Right ventricle myocardium superior (tissue), 1 donor: ENCODE data around the gene ILKAP. TPM values are rescaled to one million over a fixed set of nuclear protein-coding genes. Genes with fewer than 3 reads are reported as not detected.
"Not testable (repeated sequence)": the region's sequence is repeated elsewhere in the genome, so short reads cannot be mapped to it uniquely, and the experiment has no call there.

Experiments used
- ATAC-seq: fragments of 200-7000 bp; cut with Tn5 transposase; one replicate; pipeline ENCODE4 v1.9.1; 2020; ENCODE audit warnings: mild to moderate bottlenecking; ENCODE audit not compliant: poor library complexity
- DNase-seq: peaks from one replicate; pipeline ENCODE4 v3.0.0-alpha.2; 2020
- intact Hi-C: fragments of 100-400 bp; cut with DNase I; formaldehyde crosslinking; loops from one replicate; pipeline ENCODE4 v1.11.2; 2022
- total RNA-seq: library from RNA; stranded (reverse); fragmentation: NEBNext Ultra II Directional; extraction: Animal tissue kit (Norgen Biotek cat#: 25700); gene quantifications from one replicate; pipeline ENCODE4 v1.2.1, GENCODE V29; 2021
- donor health status: DM: no; HTN: yes; CAD: no; lungs with severe emphysema.

Gene ILKAP
- total RNA-seq, 1 donor from 2014 or later: 23.8 TPM

DNA sequence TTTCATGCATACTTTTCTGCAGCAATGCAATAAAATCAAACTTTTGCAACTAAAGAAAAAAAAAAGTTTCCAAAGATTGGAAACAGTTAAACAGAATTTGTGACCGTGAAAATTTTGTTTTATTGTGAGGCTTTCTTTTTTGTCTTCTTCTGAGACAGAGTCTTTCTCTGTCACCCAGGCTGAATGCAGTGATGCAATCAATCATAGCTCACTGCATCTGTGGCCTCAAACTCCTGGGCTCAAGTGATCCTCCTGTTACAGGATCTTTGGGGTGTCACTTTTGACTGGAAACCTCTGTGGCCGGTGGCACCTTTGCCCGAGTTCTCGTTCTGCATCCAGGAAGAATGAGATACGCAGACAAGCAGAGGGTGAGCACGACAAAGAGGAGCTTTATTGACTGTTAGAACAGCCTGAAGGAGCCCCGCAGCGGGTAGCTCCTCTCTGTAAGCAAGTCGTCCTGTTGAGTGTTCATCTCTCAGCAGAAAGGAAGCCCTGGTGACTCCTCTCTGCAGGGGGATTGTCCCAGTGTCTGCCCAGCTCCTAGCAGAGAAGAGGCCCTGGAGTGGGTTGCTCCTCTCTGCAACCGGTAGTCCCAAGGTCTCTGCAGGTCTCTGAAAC lies 16.9 kb upstream of the ILKAP start:
- intact Hi-C loops: no loop called here
- no peak for ATAC-seq
- no peak for DNase-seq

DNA sequence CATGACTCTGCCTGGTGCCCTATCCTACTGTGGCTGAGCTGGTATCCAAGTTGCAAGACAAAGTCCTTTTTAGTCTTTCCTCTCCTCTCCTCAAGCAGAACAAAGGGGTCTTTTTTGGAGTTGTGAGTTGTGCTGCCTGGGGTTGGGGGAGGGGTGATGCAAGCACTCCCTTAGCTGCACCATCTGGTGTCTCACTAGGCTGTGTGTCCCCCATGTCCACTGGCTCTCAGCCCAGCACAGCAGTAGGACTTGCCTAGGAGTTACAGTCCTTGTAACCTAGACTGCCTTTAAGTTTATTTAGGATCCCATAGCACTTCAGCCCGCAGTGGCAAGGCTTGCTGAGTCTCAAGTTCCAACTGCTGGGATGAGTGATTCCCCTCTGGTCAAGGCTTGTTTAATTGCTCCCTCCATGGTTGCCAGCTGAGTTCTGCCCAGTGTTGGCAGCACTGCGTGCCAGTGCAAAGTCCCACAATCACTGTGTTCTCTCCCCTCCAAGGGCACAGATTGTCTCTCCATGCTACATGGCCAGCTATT lies 13.2 kb upstream of the ILKAP start:
- no peak for DNase-seq
- peak; percentile 92 for ATAC-seq
- intact Hi-C loops: no loop called here

DNA sequence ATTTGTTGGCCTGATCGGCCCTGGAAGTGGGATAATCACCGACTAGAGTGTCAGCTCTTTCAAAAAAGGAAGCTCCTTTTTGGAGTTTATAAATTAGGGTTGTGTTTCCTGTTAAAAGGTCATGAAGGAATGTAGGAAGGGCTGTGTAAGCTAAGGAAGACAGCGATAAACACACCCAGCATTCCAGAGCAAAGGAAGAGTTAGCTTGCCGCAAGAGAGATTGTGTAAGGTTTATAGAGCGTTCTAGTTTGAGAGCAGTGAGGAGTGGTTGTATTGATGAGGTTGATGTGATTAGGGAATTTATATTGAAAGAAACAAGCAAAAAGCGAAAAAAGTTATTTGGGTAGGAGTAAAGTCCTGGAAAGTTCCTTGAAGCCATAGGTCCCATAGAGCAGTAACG lies 3.5 kb upstream of the ILKAP start:
- intact Hi-C loops: no loop called here
- DNase-seq (no peak), ATAC-seq (no peak)

DNA sequence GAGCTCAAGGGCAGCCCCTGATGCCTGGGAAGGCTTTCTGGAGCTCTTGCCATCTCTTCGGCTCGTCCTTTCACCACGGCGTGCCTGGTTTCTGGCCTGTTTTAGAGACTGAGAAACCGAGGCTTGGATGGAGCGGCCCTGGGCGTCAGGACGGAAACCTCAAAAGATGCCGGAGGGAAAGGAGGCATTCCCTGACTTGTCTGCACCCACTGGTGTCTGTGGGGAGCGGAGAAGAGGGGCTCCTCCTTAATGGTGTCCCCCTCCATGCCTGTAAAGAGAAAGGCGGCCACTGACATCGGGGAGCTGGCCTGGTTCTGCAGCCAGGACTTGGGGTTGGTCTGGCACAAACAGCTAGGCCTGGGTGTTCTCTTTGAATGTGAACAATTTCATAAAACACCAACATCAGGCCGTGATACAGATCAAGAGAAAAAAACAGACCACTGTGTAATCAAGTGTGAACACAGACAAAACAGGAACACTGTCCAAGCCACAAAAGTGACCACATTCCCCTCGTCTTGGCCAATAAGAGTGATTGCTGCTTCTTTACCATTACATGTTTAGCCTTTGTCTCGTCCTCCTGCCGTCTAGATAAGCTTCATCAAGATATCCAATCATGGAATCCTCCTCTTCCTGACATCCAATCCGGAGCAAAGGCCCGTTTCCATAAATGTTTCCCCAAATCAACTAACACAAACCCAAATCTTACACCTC lies 633 bp upstream of the ILKAP start:
- intact Hi-C loops: no loop called here
- ATAC-seq (peak; percentile 5), DNase-seq (no peak)

DNA sequence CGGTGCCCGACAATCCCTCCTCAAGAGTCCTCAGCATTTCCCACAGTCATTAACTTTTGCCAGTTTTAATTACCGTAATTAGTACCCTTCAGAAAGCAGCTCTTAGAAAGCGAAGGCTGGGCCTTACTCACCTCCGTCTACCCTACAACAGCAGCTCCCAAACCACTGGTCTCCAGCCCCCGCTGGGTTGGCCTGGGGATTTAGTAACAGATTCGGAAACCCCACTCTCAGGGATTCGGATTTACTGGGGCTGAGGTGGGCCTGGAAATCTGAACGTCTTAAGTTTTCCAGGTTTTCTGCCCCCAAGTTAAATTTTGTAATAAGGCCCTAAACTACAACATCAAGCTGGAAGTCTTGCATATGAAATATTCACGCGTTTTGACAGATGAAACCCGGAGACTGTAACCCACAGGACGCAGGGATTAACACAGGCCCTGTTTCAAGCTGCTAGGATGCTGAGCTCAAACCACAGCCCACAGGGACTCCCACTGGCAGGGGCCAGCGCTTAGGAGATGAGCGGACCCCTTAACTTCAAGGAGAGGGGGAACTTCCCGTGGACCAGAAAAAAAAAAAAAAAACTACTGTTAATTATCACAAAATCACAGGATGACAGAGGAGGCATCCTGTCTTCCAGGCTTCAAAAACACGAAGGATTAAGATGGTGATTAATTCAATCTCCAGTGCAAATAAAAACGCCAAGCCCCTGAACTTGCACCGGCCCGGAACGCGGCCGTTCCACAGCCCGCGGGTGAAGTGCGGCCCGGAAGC lies 985 bp downstream of the ILKAP start:
- intact Hi-C loops: no loop called here
- DNase-seq (no peak), ATAC-seq (no peak)

DNA sequence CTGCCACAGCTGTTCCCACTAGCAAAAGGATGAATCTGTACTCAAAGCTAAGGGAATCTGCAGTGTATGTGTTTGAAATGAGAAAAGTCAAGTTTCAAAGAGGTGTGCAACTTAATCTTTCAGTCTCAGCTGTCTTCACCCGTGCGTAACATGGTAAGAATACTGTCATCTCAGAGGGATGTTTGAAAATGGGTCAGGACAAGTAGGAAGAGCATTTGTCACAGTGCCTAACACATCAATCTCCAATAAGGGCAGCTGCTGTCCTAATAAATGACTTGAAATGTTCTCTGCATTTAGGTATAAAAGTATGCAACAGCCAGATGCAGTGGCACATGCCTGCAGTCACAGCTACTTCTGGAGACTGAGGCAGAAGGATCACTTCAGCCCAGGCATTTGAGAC lies 13.1 kb downstream of the ILKAP start:
- no peak for ATAC-seq
- intact Hi-C loops: no loop called here
- no peak for DNase-seq

DNA sequence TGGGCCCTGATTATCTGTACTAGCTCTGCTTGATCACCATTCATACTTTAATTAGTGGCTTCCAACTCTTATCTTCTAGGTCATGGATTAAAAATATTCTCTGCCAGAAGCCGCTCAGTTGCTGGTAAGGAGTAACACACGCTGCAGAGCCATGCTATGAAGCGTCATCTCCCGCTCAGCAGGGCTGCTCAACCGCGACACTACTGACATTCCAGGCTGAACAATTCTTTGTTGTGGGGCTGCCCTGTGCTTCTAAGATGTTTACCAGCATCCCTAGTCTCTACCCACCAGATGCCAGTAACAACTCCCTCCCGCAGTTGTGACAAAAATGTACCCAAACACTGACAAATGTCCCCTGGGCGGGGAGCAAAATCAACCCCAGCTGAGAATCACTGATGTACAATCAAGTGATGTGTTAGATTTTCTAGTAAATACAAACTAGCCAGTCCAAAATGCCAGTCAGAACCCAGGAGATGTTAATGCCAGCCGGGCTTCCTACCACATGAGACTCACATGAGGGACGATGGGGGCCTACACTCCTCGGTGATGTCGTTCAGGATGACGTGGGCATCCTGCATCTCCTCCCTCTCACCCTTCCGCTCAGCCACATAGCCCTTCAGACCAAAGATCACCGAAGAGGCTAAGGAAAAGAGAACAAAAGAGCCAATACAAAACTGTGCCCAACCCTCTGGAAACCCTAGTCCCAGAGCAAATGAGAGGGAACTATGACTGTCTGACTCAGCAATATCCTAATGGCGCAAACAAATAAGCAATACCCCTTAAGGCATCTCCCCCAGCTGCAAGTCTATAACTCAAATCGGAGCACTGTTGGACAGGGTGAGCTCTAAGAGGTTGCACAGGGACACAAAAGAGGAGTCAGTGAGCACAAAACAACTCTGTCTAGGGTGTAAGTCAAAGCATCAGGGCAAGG lies 15.6 kb downstream of the ILKAP start:
- ATAC-seq (peak; percentile 76), DNase-seq (no peak)
- intact Hi-C loops: no loop called here

DNA sequence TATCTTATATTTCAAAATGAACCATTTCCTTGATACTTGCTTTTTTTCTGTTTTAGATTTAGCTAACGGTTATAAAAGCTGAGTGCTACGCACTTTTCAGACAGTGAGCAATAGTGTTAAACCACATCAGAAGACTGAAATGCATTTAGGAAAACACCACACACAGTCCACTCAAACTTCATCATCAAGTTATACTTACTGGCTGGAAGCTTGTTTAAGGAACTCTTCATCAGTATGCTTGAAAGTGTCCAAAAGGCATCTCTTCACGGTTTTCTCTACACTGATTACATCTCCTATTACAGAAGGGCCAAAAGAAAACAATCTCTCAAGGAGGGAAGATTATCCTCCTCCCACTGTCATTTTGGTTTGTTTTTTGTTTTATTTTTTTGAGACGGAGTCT lies 19.7 kb downstream of the ILKAP start:
- DNase-seq: no peak
- ATAC-seq: no peak
- intact Hi-C loops: no loop called here

DNA sequence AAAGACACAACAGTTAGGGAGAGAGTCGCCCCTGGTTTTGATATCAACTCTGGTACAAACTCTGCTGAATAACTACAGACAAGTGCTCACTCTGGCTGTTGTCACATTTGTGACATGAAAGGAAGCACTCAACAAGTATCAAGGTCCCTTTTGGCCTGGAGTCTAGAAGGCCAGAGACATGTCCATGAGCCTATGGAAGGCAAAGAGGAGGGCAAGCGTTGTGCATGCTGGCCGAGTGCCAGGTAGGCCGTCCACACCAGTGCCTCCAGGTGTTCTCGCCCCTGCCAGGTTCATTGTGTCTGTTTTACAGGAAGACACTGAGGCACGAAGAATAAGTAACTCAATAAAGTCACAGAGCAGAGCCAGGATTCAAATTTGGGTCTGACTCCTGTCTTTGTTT lies 21.1 kb downstream of the ILKAP start:
- DNase-seq (no peak), ATAC-seq (no peak)
- intact Hi-C loops: no loop called here

DNA sequence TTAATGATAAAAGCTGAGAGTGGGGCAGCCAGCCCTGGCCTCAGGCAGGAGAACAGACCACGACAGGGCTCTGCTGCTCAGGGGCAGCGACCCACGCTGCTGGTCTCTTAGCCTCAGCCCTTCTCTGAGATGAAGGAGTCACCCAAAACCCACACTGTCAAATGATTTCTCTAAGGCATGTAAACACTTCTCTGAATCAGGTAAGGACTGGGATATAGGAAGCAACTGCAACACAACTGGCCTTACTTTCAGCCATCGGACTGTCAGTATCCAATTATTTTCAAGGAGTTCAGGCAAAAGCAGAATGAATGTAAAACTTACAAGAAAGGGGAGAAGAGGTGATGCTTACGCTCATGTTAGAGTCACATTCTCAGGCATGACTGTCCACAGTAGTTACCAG lies 22.9 kb downstream of the ILKAP start:
- no peak for ATAC-seq
- intact Hi-C loops: no loop called here
- no peak for DNase-seq

DNA sequence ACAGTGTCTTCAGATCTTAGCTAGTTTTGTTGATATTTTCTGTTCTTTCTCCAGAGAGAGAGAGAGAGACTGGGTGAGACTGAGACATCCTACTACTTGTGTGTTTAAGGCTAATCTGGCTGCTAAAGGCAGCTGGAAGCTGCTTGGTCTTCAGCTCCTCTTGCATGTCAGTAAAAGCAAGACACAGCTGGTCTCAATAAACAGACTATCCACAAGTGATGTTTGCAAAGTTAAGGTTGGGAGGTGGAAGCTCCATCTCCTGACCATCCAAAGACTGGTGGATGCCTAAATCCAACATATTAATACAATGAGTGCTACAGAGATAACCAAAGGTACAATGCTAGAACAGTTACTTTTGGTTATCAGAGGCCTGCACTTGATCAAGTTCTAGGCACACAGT lies 26.9 kb downstream of the ILKAP start:
- ATAC-seq (no peak), DNase-seq (no peak)
- intact Hi-C loops: no loop called here

DNA sequence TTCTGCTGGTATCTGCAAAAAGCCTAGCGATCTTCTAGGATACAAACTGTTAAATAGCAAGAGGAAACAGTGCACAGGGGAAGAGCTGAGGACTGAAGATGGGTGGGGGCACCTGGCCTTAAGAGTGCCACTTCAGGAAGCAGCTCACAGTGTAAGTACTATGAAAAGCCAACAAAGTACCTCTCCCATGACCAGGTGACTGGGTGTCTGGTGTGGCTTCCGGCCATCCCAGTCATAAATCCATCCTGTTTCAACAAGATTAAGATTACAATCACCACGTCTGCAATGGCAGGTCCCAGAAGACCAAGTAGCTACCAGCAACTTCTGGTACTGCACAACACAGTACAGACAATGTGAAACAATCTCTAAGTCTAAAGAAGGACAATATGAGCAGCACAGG lies 28.8 kb downstream of the ILKAP start:
- DNase-seq (no peak), ATAC-seq (no peak)
- intact Hi-C loops: no loop called here

DNA sequence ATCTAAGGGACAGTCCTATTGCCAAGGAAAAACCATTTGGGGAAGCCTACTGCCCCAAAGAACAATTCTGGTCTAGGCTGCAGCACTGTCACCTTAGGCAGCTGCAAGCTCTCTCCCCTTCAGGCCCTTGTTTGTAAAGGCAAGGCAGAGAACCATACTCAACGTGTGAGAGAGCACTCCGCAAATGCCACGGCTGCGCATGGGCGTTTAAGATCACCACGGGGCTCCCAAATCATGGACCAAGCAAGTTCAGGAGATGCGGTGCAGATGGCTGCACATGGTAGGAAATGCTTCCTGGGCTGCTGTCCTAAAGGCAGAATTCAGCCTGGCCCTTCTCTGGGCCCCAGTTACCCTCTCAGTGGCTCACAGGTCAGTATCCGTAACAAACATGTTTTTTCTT lies 29.2 kb downstream of the ILKAP start:
- DNase-seq: no peak
- no peak for ATAC-seq
- intact Hi-C loops: no loop called here

DNA sequence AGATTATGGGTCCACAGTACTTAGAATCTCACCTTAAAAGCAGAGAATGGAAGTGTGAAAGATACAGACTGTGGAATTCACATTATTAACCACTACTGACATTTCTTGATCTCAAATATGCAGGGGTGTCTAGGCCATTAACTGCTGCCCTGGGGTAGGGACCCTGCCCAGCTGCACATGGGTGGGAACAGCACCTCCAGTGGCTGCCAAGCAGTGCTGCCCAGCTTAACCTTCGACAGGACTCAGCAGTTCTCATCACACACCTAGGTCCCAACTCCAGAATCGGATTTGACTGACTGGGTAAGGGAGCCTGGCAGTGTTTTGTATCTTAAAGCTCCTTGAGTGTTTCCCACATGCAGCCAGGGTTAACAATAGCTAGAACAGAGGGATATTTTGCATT lies 29.8 kb downstream of the ILKAP start:
- DNase-seq: no peak
- ATAC-seq: no peak
- intact Hi-C loops: no loop called here

DNA sequence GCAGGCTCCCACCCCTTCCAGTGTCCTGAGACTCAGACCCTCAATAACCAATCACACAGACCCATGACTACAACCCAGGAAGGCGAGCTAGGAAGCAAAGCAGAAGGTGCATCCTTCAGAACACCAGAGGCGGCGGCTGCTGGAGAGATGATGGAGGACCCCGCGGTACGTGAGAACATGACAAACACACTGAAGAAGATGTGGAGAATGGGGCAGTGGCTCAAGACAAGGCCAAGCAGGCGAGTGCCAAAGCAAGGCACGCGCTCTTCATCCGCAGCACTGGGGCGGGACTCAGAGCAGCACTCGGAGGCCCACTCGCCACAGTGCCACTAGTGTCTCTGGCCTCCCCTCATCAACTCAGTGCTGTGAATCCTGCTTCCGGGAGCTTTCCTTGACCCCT lies 31.1 kb downstream of the ILKAP start:
- DNase-seq (no peak), ATAC-seq (no peak)
- intact Hi-C loops: no loop called here

DNA sequence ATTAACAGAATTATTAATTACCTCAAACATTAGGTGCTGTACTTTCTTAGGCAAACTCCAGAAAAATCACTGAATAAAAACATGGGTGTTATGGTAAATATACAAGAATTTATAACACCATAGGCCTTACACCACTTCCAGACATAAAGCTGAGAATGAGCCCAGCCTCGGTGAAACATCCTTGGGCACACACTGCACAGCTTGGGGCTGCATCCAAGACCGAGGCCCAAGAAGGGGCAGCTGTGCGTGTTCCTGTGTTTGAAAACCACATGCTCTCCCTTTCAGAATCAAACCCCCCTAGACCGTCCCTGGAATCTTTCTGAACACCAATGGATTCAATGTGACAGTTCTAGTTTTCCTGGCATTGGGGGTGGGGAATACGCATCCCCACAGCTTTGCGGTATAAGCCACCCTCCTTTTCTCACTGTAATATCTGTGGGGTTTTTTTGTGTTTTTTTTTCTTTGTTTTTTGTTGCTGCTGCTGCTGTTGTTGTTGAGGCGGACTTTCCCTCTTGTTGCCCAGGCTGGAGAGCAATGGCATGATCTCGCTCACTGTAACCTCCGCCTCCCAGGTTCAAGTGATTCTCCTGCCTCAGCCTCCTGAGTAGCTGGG lies 31.8 kb downstream of the ILKAP start:
- DNase-seq: no peak
- intact Hi-C loops: no loop called here
- no peak for ATAC-seq

DNA sequence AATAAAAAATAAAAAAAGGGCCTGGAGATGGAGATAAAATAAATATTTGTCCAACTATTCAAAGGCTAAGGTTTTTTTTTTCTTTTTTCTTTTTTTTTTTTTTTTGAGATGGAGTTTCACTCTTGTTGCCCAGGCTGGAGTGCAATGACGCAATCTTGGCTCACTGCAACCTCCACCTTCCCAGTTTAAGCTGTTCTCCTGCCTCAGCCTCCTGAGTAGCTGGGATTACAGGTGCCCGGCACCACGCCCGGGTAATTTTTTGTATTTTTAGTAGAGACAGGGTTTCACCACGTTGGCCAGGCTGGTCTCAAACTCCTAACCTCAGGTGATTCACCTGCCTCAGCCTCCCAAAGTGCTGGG lies 32.4 kb downstream of the ILKAP start:
- ATAC-seq, intact Hi-C loops, DNase-seq: not testable (repeated sequence)

DNA sequence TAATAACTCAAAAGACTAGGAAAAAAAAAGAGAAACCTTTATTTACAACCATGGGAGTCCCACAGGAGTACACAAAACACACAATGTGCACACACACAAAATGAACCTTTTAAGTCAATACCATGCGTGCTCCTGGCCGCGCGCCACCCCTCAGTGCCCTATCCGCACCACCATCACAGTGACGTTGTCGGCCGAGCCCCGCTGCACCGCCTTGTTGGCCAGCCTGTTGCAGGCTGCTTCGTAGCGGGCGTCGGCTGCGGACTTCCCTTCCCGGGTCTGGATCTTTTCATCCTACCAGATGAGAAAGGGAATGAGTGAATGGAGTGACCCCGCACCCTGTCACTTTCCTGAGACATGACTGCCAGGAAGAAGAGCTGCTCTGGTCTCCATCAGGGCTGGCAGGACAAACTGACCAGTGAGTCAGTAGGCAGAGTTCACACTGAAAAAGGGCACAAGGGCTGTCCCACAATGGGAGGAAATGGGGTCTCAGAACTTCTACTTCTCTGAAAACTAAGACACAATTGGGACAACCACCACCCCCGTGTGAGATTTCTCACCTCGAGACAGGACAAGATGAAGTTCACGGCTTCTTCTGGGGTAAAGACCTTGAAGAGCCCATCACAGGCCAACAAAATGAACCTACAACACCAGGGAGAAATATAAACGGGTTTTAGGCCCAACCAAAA lies 33.0 kb downstream of the ILKAP start:
- no peak for DNase-seq
- no peak for ATAC-seq
- intact Hi-C loops: no loop called here
